Panc1 (cell line): ENCODE data around the gene KMO. TPM values are rescaled to one million over a fixed set of nuclear protein-coding genes. Genes with fewer than 3 reads are reported as not detected.

Experiments
- ATAC-seq: fragments of 200-7000 bp; cut with Tn5 transposase; 2 replicates; pipeline ENCODE4 v1.9.1; 2020; ENCODE audit warnings: mild to moderate bottlenecking, moderate library complexity
- BruUV-seq: library from RNA; stranded (reverse); fragments of 400-500 nt; replicated peaks from 2 replicates; lab custom pipeline; 2021; lab: Mats Ljungman, UMichigan
- CTCF ChIA-PET: fragments of 300-600 bp; sonication (Branson Sonifier 250); formaldehyde crosslinking; loops from one replicate; lab custom pipeline; 2022; ENCODE audit warnings: antibody characterized with exemption; lab: Charles Lee
- POLR2A ChIA-PET: fragments of 300-600 bp; sonication (Branson Sonifier 250); formaldehyde crosslinking; loops from one replicate; lab custom pipeline; 2022; ENCODE audit warnings: antibody characterized with exemption; lab: Charles Lee
- DNase-seq: peaks from one replicate; pipeline ENCODE4 v3.0.0-alpha.2; 2010; ENCODE audit warnings: low read depth, low spot score
- H3K27ac ChIP-seq: 2 replicates; pipeline ENCODE4 v1.5.1; 2011; ENCODE audit warnings: mild to moderate bottlenecking, low read length, inconsistent platforms
- H3K27me3 ChIP-seq: fragments of 200-500 bp; sonication (Bioruptor generic); 2 replicates; pipeline ENCODE4 v1.6.0; 2014; ENCODE audit warnings: low read length, inconsistent platforms; ENCODE audit not compliant: control insufficient read depth, insufficient read depth
- H3K36me3 ChIP-seq: fragments of 200-500 bp; sonication (Bioruptor generic); 2 replicates; pipeline ENCODE4 v1.5.1; 2014; ENCODE audit warnings: inconsistent platforms, mild to moderate bottlenecking, low read length, moderate library complexity; ENCODE audit not compliant: control insufficient read depth, insufficient read depth
- H3K4me1 ChIP-seq: 2 replicates; pipeline ENCODE4 v1.5.1; 2011; ENCODE audit warnings: inconsistent platforms, mild to moderate bottlenecking, low read length, moderate library complexity; ENCODE audit not compliant: control insufficient read depth, insufficient read depth
- H3K4me3 ChIP-seq, 2 experiments: 2 replicates each; pipeline ENCODE4 v1.5.1; 2011 to 2012; ENCODE audit warnings: low read depth in 2 of 2, low read length in 2 of 2, mild to moderate bottlenecking in 2 of 2, inconsistent platforms in 1 of 2, moderate library complexity in 1 of 2
- H3K9me3 ChIP-seq: fragments of 200-500 bp; sonication (Bioruptor generic); 2 replicates; pipeline ENCODE4 v1.5.1; 2014; ENCODE audit warnings: low read depth, mild to moderate bottlenecking, inconsistent platforms, low read length, moderate library complexity; ENCODE audit not compliant: control insufficient read depth, insufficient read depth
- CTCF ChIP-seq: fragments of 450-650 bp; IDR thresholded peaks from 2 replicates; pipeline ENCODE4 v1.5.1; 2017; ENCODE audit warnings: mild to moderate bottlenecking
- POLR2AphosphoS5 ChIP-seq: IDR thresholded peaks from 2 replicates; pipeline ENCODE4 v1.6.1; 2012; ENCODE audit warnings: mild to moderate bottlenecking, low read depth, low read length, moderate library complexity
- SIN3A ChIP-seq: IDR thresholded peaks from 2 replicates; pipeline ENCODE4 v1.6.1; 2012; ENCODE audit warnings: low read depth, mild to moderate bottlenecking, low read length, moderate library complexity, borderline replicate concordance; ENCODE audit not compliant: insufficient read depth
- TCF7L2 ChIP-seq: IDR thresholded peaks from 2 replicates; pipeline ENCODE4 v1.6.1; 2011; ENCODE audit warnings: mild to moderate bottlenecking, low read depth, low read length, inconsistent platforms
- in situ Hi-C: cut with HindIII; loops from 2 replicates; pipeline ENCODE4 v1.10.0; 2016; ENCODE audit warnings: low sequenced_read_pairs, low pct_unique_long_range_greater_than_20kb
- intact Hi-C: fragments of 100-400 bp; cut with micrococcal nuclease; formaldehyde crosslinking; loops from one replicate; pipeline ENCODE4 v1.10.0; 2022; ENCODE audit not compliant: unreplicated experiment
- total RNA-seq: library from RNA; stranded (reverse); gene quantifications from one replicate; pipeline ENCODE4 v1.2.1, GENCODE V29; 2021; ENCODE audit not compliant: unreplicated experiment
- TF ChIP-seq, protein P1 (sequence below), 2 experiments: IDR thresholded peaks; 2 replicates each; pipeline ENCODE4 v1.6.1; 2011 to 2012; ENCODE audit warnings: low read depth in 2 of 2, control low read depth in 1 of 2, low read length in 1 of 2, mild to moderate bottlenecking in 1 of 2, moderate library complexity in 1 of 2; ENCODE audit not compliant: insufficient read depth in 1 of 2

The KMO gene
- total RNA-seq, 1 experiment from 2014 or later: 1.8 TPM

DNA sequence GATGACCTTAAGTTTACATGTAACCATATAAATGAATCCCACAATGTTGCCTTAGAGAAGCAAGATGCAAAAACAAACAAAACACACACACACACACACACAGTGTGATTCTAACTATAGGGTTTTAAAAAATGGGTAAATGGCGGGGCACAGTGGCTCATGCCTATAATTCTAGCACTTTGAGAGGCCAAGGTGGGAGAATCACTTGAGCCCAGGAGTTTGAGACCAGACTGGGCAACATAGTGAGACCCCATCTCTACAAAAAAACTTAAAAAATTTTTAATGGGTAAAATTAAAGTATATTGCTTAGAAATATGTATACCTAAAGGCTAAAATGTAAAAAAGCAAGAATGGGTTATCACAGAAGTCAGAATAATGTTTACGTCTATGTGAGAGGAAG is 15.8 kb downstream of the KMO start:
- in situ Hi-C loops (no loop called here), intact Hi-C loops (no loop called here)
- POLR2A ChIA-PET: no interaction called here
- Histone ChIP-seq H3K36me3 (no peaks in the 10 kb centered on the region), H3K4me1 (no peaks in the 10 kb centered on the region), H3K27me3 (no peaks in the 10 kb centered on the region), H3K27ac (no peak overlapping the region), H3K4me3 (no peak overlapping the region), H3K9me3 (no peaks in the 10 kb centered on the region)
- ATAC-seq (no peak), DNase-seq (no peak)
- BruUV-seq: no TSS peak
- CTCF ChIA-PET: no interaction called here
- no peak for TF ChIP-seq POLR2AphosphoS5

- Histone ChIP-seq H3K9me3 (no peaks in the 10 kb centered on the region), H3K36me3 (no peaks in the 10 kb centered on the region), H3K4me1 (no peaks in the 10 kb centered on the region), H3K27ac (no peak overlapping the region), H3K4me3 (no peak overlapping the region), H3K27me3 (no peaks in the 10 kb centered on the region)
- in situ Hi-C loops (no loop called here), intact Hi-C loops (no loop called here)
- ChIA-PET POLR2A (interaction anchor here (0.7 kb wide), 1 partner anchor 31 kb away, joined by 3 read pairs; the partner anchor contains the start of gene FH), CTCF (no interaction called here)
- ATAC-seq (no peak), DNase-seq (no peak)
- TF ChIP-seq SIN3A (no peak), TCF7L2 (no peak), CTCF (no peak), POLR2AphosphoS5 (no peak)
- TF ChIP-seq, protein P1, sequence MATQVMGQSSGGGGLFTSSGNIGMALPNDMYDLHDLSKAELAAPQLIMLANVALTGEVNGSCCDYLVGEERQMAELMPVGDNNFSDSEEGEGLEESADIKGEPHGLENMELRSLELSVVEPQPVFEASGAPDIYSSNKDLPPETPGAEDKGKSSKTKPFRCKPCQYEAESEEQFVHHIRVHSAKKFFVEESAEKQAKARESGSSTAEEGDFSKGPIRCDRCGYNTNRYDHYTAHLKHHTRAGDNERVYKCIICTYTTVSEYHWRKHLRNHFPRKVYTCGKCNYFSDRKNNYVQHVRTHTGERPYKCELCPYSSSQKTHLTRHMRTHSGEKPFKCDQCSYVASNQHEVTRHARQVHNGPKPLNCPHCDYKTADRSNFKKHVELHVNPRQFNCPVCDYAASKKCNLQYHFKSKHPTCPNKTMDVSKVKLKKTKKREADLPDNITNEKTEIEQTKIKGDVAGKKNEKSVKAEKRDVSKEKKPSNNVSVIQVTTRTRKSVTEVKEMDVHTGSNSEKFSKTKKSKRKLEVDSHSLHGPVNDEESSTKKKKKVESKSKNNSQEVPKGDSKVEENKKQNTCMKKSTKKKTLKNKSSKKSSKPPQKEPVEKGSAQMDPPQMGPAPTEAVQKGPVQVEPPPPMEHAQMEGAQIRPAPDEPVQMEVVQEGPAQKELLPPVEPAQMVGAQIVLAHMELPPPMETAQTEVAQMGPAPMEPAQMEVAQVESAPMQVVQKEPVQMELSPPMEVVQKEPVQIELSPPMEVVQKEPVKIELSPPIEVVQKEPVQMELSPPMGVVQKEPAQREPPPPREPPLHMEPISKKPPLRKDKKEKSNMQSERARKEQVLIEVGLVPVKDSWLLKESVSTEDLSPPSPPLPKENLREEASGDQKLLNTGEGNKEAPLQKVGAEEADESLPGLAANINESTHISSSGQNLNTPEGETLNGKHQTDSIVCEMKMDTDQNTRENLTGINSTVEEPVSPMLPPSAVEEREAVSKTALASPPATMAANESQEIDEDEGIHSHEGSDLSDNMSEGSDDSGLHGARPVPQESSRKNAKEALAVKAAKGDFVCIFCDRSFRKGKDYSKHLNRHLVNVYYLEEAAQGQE (IDR thresholded peaks at IDR 0.05; ENCODE audit: insufficient read depth in 1 of 2, low read depth in 2 of 2, low read length in 1 of 2): no peak
- BruUV-seq: no TSS peak
Measured at GRCh38 chr1:241550318-241550717, 18.1 kb downstream of the KMO start.

DNA sequence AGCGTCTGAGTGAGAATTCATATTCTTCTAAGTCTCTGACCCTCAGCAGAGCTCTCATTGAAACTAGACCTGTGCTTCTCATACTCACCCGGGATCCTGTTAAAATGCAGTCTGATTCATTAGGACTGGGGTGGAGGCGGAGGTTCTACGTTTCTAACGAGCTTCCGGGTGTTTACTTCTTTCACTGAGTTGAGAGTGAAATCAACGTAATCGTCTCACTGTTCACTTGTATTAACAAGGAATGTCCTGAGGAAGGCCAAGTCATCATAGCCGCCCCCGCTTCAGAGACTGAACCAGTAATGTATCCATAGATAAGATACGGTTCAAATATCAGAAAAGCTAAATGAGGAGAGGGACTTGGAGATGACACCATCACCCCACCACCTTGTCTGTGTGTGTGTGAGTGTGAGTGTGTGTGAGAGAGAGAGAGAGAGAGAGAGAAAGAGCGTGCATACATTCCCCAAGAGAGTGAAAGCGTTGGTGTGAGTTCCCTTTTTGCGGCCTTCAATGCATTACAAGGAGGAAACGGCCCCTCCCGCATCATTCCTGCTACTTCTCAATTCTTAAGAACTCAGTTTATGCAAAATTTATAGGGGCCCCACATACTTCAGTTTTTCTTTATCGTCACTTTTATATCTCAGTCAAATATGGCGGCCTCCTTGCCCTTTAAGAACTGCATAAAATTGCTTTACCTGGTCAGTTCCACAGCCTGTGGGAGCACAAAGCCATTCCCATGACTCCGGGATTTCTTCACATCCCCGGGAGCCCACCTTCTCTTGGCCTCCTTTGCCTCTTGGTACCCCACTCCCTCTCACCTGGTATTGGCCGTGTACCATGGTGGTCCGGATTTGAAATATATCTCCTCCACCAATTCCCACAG is 19.8 kb downstream of the KMO start:
- Histone ChIP-seq H3K36me3 (no peaks in the 10 kb centered on the region), H3K27ac (no peak overlapping the region), H3K9me3 (no peaks in the 10 kb centered on the region), H3K4me1 (no peaks in the 10 kb centered on the region), H3K4me3 (no peak overlapping the region), H3K27me3 (no peaks in the 10 kb centered on the region)
- no TSS peak for BruUV-seq
- DNase-seq: no peak
- CTCF ChIA-PET: no interaction called here
- intact Hi-C loops (no loop called here), in situ Hi-C loops (no loop called here)
- no peak for TF ChIP-seq POLR2AphosphoS5
- no peak for TF ChIP-seq SIN3A
- TF ChIP-seq, protein P1 (IDR thresholded peaks at IDR 0.05; ENCODE audit: insufficient read depth in 1 of 2, low read depth in 2 of 2, low read length in 1 of 2): no peak
- TF ChIP-seq TCF7L2: no peak
- TF ChIP-seq CTCF: no peak
- POLR2A ChIA-PET: no interaction called here
- ATAC-seq: no peak
